ENCODE results near the gene SLC39A10. TPM values are rescaled to one million over a fixed set of nuclear protein-coding genes. Genes with fewer than 3 reads are reported as not detected.
A peak's percentile ranks its signal among the peaks of the same experiment; 100 is the strongest.

The SLC39A10 gene
- polyA plus RNA-seq, 1 of the 3 experiments (the other 2 are of a cell fraction): 12.3 TPM

GRCh38 chr2:195675783-195676427 is 18.9 kb downstream of the SLC39A10 start:
- no peak overlapping the region for H2AFZ ChIP-seq (ENCODE audit: low read depth)
- no peak overlapping the region for H3K9ac ChIP-seq
- no peak overlapping the region for H3K27ac ChIP-seq (ENCODE audit: low read depth in 2 of 2, low read length in 1 of 2)
- no peaks in the 10 kb centered on the region for H3K27me3 ChIP-seq (ENCODE audit: insufficient read depth)
- H4K20me1 ChIP-seq (ENCODE audit: insufficient read depth): no peaks in the 10 kb centered on the region
- ChIA-PET CTCF (no interaction called here), POLR2A (interaction anchor here (1.3 kb wide), 1 partner anchor 10 kb away, joined by 3 read pairs; no protein-coding TSS in a partner anchor)
- H3K4me2 ChIP-seq: no peak overlapping the region
- no peak for DNase-seq
- H3K9me2 ChIP-seq: no peaks in the 10 kb centered on the region
- H3K4me1 ChIP-seq (ENCODE audit: control insufficient read depth in 1 of 2, insufficient read depth in 2 of 2, low read depth in 1 of 2, low read length in 1 of 2): no peaks in the 10 kb centered on the region
- no peaks in the 10 kb centered on the region for H3F3A ChIP-seq (replicated peaks; ENCODE audit: insufficient read depth)
- H3K4me3 ChIP-seq (ENCODE audit: low read depth in 2 of 2, low read length in 1 of 2): no peak overlapping the region
- H3K9me3 ChIP-seq: no peaks in the 10 kb centered on the region
- TF ChIP-seq JUND (IDR thresholded peaks at IDR 0.05): 0 out of 2 replicates have a peak, but pooled peaks have one; percentile 17
- TF ChIP-seq CHD2 (IDR thresholded peaks at IDR 0.05; ENCODE audit: low read length, partially characterized antibody): no peak
- no peak; the same call in 1 of the 2 replicates for TF ChIP-seq FOSL2 (IDR thresholded peaks at IDR 0.05; ENCODE audit: borderline replicate concordance, low read depth)
- TF ChIP-seq TCF12 (IDR thresholded peaks at IDR 0.05): peak; percentile 23; the same call in 1 of the 2 replicates
- no peak for TF ChIP-seq ELF1 (IDR thresholded peaks at IDR 0.05)
- TF ChIP-seq MXI1 (IDR thresholded peaks at IDR 0.05; ENCODE audit: low read depth, low read length): no peak
- TF ChIP-seq NRF1 (IDR thresholded peaks at IDR 0.05; ENCODE audit: low read depth, low read length): no peak
- H3K79me2 ChIP-seq (ENCODE audit: insufficient read depth): peaks cover 21% of the 10 kb centered on the region; the same call in 1 of the 2 replicates
- peaks cover 11% of the 10 kb centered on the region in 2 experiments for H3K36me3 ChIP-seq (replicated peaks in 1 of 2; ENCODE audit: control insufficient read depth in 1 of 2, insufficient read depth in 2 of 2, low read length in 1 of 2)
- WGBS (ENCODE audit: low lambda C conversion rate): 95% methylated on average over 7 of the region's 7 CpGs

GRCh38 chr2:195677290-195677689 is 20.3 kb downstream of the SLC39A10 start:
- Histone ChIP-seq H2AFZ (ENCODE audit: low read depth) (no peak overlapping the region), H3K4me1 (ENCODE audit: control insufficient read depth in 1 of 2, insufficient read depth in 2 of 2, low read depth in 1 of 2, low read length in 1 of 2) (no peaks in the 10 kb centered on the region), H3K36me3 (replicated peaks in 1 of 2; ENCODE audit: control insufficient read depth in 1 of 2, insufficient read depth in 2 of 2, low read length in 1 of 2) (peaks cover 11 to 12% of the 10 kb centered on the region in 2 experiments), H3F3A (replicated peaks; ENCODE audit: insufficient read depth) (peaks cover 6% of the 10 kb centered on the region), H4K20me1 (ENCODE audit: insufficient read depth) (no peaks in the 10 kb centered on the region), H3K9me2 (no peaks in the 10 kb centered on the region), H3K4me2 (no peak overlapping the region), H3K79me2 (ENCODE audit: insufficient read depth) (peaks cover 21% of the 10 kb centered on the region; the same call in 1 of the 2 replicates), H3K27ac (ENCODE audit: low read depth in 2 of 2, low read length in 1 of 2) (no peak overlapping the region), H3K4me3 (ENCODE audit: low read depth in 2 of 2, low read length in 1 of 2) (no peak overlapping the region), H3K9me3 (no peaks in the 10 kb centered on the region), H3K9ac (no peak overlapping the region), H3K27me3 (ENCODE audit: insufficient read depth) (no peaks in the 10 kb centered on the region)
- DNase-seq: no peak
- CTCF ChIA-PET: interaction anchor here (0.6 to 1.4 kb wide), 2 partner anchors 13 to 19 kb away, joined by 3 to 6 read pairs; no protein-coding TSS in a partner anchor
- no peak for TF ChIP-seq MEF2A (IDR thresholded peaks at IDR 0.05; ENCODE audit: borderline replicate concordance, low read depth)
- TF ChIP-seq MAX (IDR thresholded peaks at IDR 0.05; ENCODE audit: low read depth): no peak
- no peak for TF ChIP-seq SMC3 (IDR thresholded peaks at IDR 0.05; ENCODE audit: low read depth, low read length)
- no peak for TF ChIP-seq ELF1 (IDR thresholded peaks at IDR 0.05)
- TF ChIP-seq FOSL2 (IDR thresholded peaks at IDR 0.05; ENCODE audit: borderline replicate concordance, low read depth): no peak
- TF ChIP-seq CTCF (IDR thresholded peaks at IDR 0.05): no peak
- no peak for TF ChIP-seq IRF3 (IDR thresholded peaks at IDR 0.05; ENCODE audit: low read depth, low read length)
- POLR2A ChIA-PET: interaction anchor here (1.3 kb wide), 1 partner anchor 11 kb away, joined by 3 read pairs; no protein-coding TSS in a partner anchor
- 92% methylated on average over 2 of the region's 2 CpGs for WGBS (ENCODE audit: low lambda C conversion rate)
